Thoracic aorta (tissue), 2 donors: ENCODE results near the gene TMEM18. TPM values are rescaled to one million over a fixed set of nuclear protein-coding genes. Genes with fewer than 3 reads are reported as not detected.

ENCODE experiments used
- ATAC-seq: fragments of 150-250 bp; one replicate; pipeline ENCODE4 v1.8.0; 2017; ENCODE audit warnings: low read depth; ENCODE audit not compliant: insufficient number of reproducible peaks, low FRiP score
- DNase-seq: peaks from one replicate; pipeline ENCODE4 v3.0.0-alpha.2; 2020; ENCODE audit warnings: low spot score
- H3K27ac ChIP-seq, 2 donors: fragments of 200-600 bp; sonication (generic); 1 replicate in 1 of 2; 2 replicates in 1 of 2; pipeline ENCODE4 v1.5.1; 2016; ENCODE audit warnings: mild to moderate bottlenecking in 2 of 2, moderate library complexity in 2 of 2
- H3K27me3 ChIP-seq: fragments of 200-600 bp; sonication (generic); replicated peaks from 2 replicates; pipeline ENCODE4 v1.6.0; 2016; ENCODE audit warnings: mild to moderate bottlenecking; ENCODE audit not compliant: insufficient read depth
- H3K36me3 ChIP-seq: fragments of 200-600 bp; sonication (generic); one replicate; pipeline ENCODE4 v1.5.1; 2016
- H3K4me1 ChIP-seq, 2 donors: fragments of 200-600 bp; sonication (generic); 1 replicate in 1 of 2; 2 replicates in 1 of 2; pipeline versions ENCODE4 v1.5.1 to v1.6.0; 2016; ENCODE audit warnings: low read depth in 2 of 2, mild to moderate bottlenecking in 1 of 2; ENCODE audit not compliant: control insufficient read depth in 1 of 2
- H3K4me3 ChIP-seq: fragments of 200-600 bp; sonication (generic); 2 replicates; pipeline ENCODE4 v1.5.1; 2016; ENCODE audit warnings: mild to moderate bottlenecking
- H3K9me3 ChIP-seq: fragments of 200-600 bp; sonication (generic); 2 replicates; pipeline ENCODE4 v1.5.1; 2016
- total RNA-seq, 2 donors: library from RNA; depleted of rRNA; stranded (reverse); fragments of >200 nt; gene quantifications; one replicate each; pipeline versions ENCODE4 v1.1.0 to v1.2.3, GENCODE V29; 2016
- TF ChIP-seq, protein P1 (sequence below): fragments of 200-600 bp; sonication (generic); IDR thresholded peaks from one replicate; pipeline ENCODE4 v1.5.1; 2019; ENCODE audit warnings: antibody characterized with exemption

Gene TMEM18
- total RNA-seq, 2 donors from 2014 or later, result 3.1 to 14.8 TPM

DNA sequence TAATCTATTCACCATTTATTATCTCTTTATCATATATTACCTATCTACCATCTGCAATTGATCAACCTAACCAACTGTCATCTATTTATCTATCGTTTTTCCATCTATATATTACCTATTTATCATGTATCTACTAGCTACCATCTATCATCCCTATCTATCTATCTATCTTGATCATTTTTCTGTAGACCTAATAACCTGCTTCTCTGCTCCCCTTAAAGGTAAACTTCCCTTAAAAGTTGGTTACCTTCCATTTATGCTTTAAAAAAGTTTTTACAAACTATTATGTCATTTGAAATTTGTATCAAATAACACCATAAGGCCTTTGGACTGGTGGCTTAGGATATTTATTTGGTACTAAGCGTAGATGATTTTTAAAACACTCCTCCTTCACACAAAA is 47.2 kb downstream of the TMEM18 start:
- H3K4me3 ChIP-seq, result no peak overlapping the region
- DNase-seq (no peak), ATAC-seq (no peak)
- no peak overlapping the region for H3K27ac ChIP-seq
- no peaks in the 10 kb centered on the region for H3K4me1 ChIP-seq
- TF ChIP-seq, protein P1, sequence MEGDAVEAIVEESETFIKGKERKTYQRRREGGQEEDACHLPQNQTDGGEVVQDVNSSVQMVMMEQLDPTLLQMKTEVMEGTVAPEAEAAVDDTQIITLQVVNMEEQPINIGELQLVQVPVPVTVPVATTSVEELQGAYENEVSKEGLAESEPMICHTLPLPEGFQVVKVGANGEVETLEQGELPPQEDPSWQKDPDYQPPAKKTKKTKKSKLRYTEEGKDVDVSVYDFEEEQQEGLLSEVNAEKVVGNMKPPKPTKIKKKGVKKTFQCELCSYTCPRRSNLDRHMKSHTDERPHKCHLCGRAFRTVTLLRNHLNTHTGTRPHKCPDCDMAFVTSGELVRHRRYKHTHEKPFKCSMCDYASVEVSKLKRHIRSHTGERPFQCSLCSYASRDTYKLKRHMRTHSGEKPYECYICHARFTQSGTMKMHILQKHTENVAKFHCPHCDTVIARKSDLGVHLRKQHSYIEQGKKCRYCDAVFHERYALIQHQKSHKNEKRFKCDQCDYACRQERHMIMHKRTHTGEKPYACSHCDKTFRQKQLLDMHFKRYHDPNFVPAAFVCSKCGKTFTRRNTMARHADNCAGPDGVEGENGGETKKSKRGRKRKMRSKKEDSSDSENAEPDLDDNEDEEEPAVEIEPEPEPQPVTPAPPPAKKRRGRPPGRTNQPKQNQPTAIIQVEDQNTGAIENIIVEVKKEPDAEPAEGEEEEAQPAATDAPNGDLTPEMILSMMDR, result no peak
- no peaks in the 10 kb centered on the region for H3K27me3 ChIP-seq
- H3K9me3 ChIP-seq, result no peaks in the 10 kb centered on the region
- no peaks in the 10 kb centered on the region for H3K36me3 ChIP-seq

DNA sequence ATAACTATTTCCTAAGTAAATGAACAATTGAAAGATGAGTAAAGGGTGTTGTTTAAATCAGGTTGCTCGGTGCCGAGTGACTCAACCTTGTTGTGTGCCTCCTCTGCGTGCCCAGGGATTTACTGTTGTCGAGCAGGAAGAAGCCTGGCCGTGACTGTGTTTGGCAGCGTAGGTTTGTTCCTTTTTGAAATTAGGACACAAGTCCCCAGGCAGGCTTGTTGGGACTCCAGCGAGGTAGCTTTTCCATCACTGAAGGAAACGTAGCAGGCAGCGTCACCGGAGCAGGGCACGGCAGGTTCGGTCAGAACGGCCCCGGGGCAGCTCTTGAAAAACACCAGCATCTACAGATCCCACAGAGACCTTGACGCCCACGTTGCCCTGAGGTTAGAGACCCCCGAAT is 48.6 kb downstream of the TMEM18 start:
- no peaks in the 10 kb centered on the region for H3K27me3 ChIP-seq
- no peak overlapping the region for H3K27ac ChIP-seq
- ATAC-seq, result no peak
- no peaks in the 10 kb centered on the region for H3K9me3 ChIP-seq
- H3K4me3 ChIP-seq, result no peak overlapping the region
- H3K36me3 ChIP-seq, result no peaks in the 10 kb centered on the region
- TF ChIP-seq, protein P1, result no peak
- no peaks in the 10 kb centered on the region for H3K4me1 ChIP-seq
- no peak for DNase-seq

DNA sequence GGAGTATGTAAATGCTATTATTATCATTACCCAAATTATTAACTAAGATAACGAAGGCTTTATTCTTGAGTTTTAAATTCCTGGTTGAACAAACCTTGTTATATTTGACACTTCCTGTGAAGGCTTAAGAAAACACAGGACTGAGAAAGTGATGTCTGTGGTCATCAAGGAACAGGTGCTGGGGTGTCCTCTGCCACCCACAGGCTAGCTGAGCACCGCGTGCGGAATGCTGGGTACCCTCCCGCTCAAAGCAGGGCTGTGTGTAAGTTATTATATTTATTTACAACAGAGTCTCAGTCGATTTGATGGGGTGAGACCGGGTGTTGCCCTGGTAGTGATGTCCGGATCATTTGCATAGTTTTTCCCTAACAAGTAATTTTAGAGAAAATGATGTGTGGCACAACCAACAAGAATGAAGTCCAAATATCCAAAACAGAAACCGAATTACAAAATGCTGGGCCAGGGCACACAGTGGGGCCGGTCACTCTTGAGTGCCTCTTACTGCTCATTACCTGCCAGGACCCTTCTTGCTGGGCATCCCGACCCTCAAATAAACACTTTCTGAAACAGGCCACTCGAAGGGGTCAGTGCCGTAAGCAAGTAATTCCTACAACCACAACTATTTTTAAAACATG is 49.2 kb downstream of the TMEM18 start:
- no peak for DNase-seq
- TF ChIP-seq, protein P1, result no peak
- Histone ChIP-seq H3K4me1 (no peaks in the 10 kb centered on the region), H3K9me3 (no peaks in the 10 kb centered on the region), H3K4me3 (no peak overlapping the region), H3K27ac (no peak overlapping the region), H3K27me3 (no peaks in the 10 kb centered on the region), H3K36me3 (no peaks in the 10 kb centered on the region)
- no peak for ATAC-seq

DNA sequence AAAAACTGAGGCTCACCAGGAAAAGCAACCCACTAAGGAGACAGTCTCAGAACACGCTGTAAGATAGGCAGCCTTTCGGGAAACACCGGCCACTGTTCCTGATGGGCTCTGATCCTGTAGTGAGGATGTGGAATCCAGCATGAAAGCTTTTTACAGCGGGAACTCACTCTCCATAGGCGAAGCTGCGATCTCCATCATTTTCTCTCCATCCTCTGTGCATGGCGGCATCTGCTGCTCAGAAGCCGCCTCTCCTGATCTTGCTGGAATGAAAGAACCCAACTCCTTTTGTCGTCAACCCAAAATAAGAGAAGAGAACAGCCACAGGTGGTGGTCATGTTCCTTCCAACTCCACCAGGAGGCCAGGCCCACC is 49.9 kb downstream of the TMEM18 start:
- Histone ChIP-seq H3K9me3 (no peaks in the 10 kb centered on the region), H3K36me3 (no peaks in the 10 kb centered on the region), H3K4me3 (no peak overlapping the region), H3K27ac (no peak overlapping the region), H3K27me3 (no peaks in the 10 kb centered on the region), H3K4me1 (no peaks in the 10 kb centered on the region)
- no peak for ATAC-seq
- no peak for DNase-seq
- TF ChIP-seq, protein P1, result no peak

DNA sequence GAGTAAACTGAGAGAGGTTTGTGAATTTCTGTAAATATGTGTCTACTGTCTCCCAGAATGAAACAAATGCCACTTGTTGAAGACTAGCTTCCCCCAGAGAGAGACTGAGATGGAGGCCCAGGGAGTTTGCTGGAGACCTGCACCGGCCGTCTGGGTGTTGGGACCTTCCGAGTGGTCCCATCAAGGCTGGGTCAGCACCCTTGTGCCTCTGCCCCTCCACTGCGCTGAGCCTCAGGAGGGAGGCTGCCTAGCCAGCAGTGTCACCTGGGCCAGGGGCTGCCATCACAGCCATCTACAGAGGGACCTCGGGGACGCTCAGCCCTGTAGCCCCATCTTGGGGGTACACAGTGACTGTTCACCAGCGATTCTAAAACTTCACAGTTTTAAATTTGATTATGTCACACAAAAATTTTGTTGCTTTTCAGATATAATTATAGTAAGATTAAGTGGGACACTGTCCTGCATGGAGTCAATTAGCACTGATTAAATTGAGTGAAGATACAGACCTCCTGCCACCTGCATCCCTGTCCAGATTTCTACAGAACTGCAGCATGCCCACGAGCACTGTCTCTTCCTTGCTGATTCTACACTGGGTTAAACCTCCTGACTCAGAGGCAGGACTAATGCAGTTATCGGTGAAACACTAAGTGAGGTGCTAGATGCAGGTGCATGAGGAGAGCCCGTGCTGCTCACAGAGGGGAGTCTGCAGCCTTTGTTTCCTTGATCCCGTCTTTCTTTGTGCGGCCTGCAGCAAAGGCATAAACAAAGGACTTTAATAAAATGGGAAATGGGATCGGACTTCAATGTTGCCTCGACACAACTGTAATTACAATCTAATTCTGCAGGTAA is 50.5 kb downstream of the TMEM18 start:
- Histone ChIP-seq H3K4me3 (no peak overlapping the region), H3K27me3 (no peaks in the 10 kb centered on the region), H3K27ac (no peak overlapping the region), H3K36me3 (no peaks in the 10 kb centered on the region), H3K9me3 (no peaks in the 10 kb centered on the region), H3K4me1 (no peaks in the 10 kb centered on the region)
- TF ChIP-seq, protein P1, result no peak
- ATAC-seq (no peak), DNase-seq (no peak)
